Liver (tissue), 3 donors: ENCODE results near the gene EPB41L4B.

Experiments
- CTCF ChIP-seq: fragments of 150-350 bp; IDR thresholded peaks from 2 replicates; pipeline ENCODE4 v1.5.1; 2017; ENCODE audit warnings: improper control_type of control experiment, low read depth, low read length; ENCODE audit not compliant: missing input control
- EGR1 ChIP-seq, 2 donors: IDR thresholded peaks; 2 replicates each; pipeline ENCODE4 v1.6.1; 2016 to 2018; ENCODE audit warnings: antibody characterized with exemption in 2 of 2, low read depth in 2 of 2
- FOXA1 ChIP-seq: IDR thresholded peaks from 2 replicates; pipeline ENCODE4 v1.6.1; 2016; ENCODE audit warnings: antibody characterized with exemption
- GABPA ChIP-seq, 2 donors: IDR thresholded peaks in 1 of 2; conservative IDR thresholded peaks in 1 of 2; 2 replicates each; pipeline ENCODE4 v1.6.1; 2016; ENCODE audit warnings: antibody characterized with exemption in 2 of 2, mild to moderate bottlenecking in 1 of 2, moderate library complexity in 1 of 2
- HNF4G ChIP-seq: IDR thresholded peaks from 2 replicates; pipeline ENCODE4 v1.6.1; 2016; ENCODE audit warnings: antibody characterized with exemption
- JUND ChIP-seq, 2 donors: IDR thresholded peaks; 2 replicates each; pipeline ENCODE4 v1.6.1; 2016; ENCODE audit warnings: antibody characterized with exemption in 2 of 2
- MAX ChIP-seq: IDR thresholded peaks from 2 replicates; pipeline ENCODE4 v1.6.1; 2016; ENCODE audit warnings: antibody characterized with exemption
- SP1 ChIP-seq: IDR thresholded peaks from 2 replicates; pipeline ENCODE4 v1.6.1; 2018; ENCODE audit warnings: antibody characterized with exemption, mild to moderate bottlenecking
- donor health status: healthy.
- donor health status: healthy.

GRCh38 chr9:109158651-109159050 is 162.2 kb downstream of the EPB41L4B start:
- TF ChIP-seq CTCF (no peak), EGR1 (IDR thresholded peaks at IDR 0.05; ENCODE audit: low read depth in 2 of 2) (no peak), MAX (no peak), FOXA1 (no peak), GABPA (IDR thresholded peaks at IDR 0.05 in 1 of 2, conservative IDR thresholded peaks at IDR 0.05 in 1 of 2) (no peak), JUND (IDR thresholded peaks at IDR 0.05) (no peak), HNF4G (no peak), SP1 (no peak)
